ENCODE results near the gene FPR3.
"Not testable (repeated sequence)": the region's sequence is repeated elsewhere in the genome, so short reads cannot be mapped to it uniquely, and the experiment has no call there.

Gene FPR3

GRCh38 chr19:51794885-51795490 lies at the start of gene FPR3:
TSS of gene FPR3 (plus strand) at chr19:51795157. CDS start at chr19:51823749, 28,592 bp downstream.
- DNase-seq (ENCODE audit: low read depth in 1 of 2, low spot score in 1 of 2) = no peak

- DNase-seq (ENCODE audit: low read depth in 1 of 2, low spot score in 1 of 2) = no peak
Observed at GRCh38 chr19:51746731-51747130, 48.2 kb upstream of the FPR3 start.

- no peak for DNase-seq (ENCODE audit: low read depth in 1 of 2, low spot score in 1 of 2)
Observed at GRCh38 chr19:51749979-51750378, 45.0 kb upstream of the FPR3 start.

- no peak for DNase-seq (ENCODE audit: low read depth in 1 of 2, low spot score in 1 of 2)
Observed at GRCh38 chr19:51750400-51751094, 44.4 kb upstream of the FPR3 start.

GRCh38 chr19:51751655-51752054 lies 43.3 kb upstream of the FPR3 start, which contains the start of gene FPR1:
TSS of gene FPR1 (minus strand) at chr19:51751878. CDS start at chr19:51746994, 4,884 bp downstream.
- no peak for DNase-seq (ENCODE audit: low read depth in 1 of 2, low spot score in 1 of 2)

- no peak for DNase-seq (ENCODE audit: low read depth in 1 of 2, low spot score in 1 of 2)
Observed at GRCh38 chr19:51754109-51754508, 40.8 kb upstream of the FPR3 start.

GRCh38 chr19:51754770-51755169 lies 40.2 kb upstream of the FPR3 start:
- DNase-seq (ENCODE audit: low read depth in 1 of 2, low spot score in 1 of 2) = no peak

GRCh38 chr19:51755571-51755970 lies 39.4 kb upstream of the FPR3 start:
- DNase-seq (ENCODE audit: low read depth in 1 of 2, low spot score in 1 of 2) = no peak

GRCh38 chr19:51760697-51761356 lies 34.1 kb upstream of the FPR3 start, which contains the start of gene FPR2:
TSS of gene FPR2 (plus strand) at chr19:51761180. CDS start at chr19:51768659, 7,479 bp downstream.
- no peak for DNase-seq (ENCODE audit: low read depth in 1 of 2, low spot score in 1 of 2)

GRCh38 chr19:51761696-51762095 lies 33.3 kb upstream of the FPR3 start:
- DNase-seq (ENCODE audit: low read depth in 1 of 2, low spot score in 1 of 2) = no peak

GRCh38 chr19:51765086-51765485 lies 29.9 kb upstream of the FPR3 start:
- DNase-seq (ENCODE audit: low read depth in 1 of 2, low spot score in 1 of 2) = no peak

GRCh38 chr19:51766461-51766860 lies 28.5 kb upstream of the FPR3 start:
- no peak for DNase-seq (ENCODE audit: low read depth in 1 of 2, low spot score in 1 of 2)

GRCh38 chr19:51771376-51772130 lies 23.4 kb upstream of the FPR3 start:
- no peak for DNase-seq (ENCODE audit: low read depth in 1 of 2, low spot score in 1 of 2)

- DNase-seq (ENCODE audit: low read depth in 1 of 2, low spot score in 1 of 2) = no peak
Observed at GRCh38 chr19:51772977-51773376, 22.0 kb upstream of the FPR3 start.

- not testable (repeated sequence) for DNase-seq (ENCODE audit: low read depth in 1 of 2, low spot score in 1 of 2)
Observed at GRCh38 chr19:51776561-51776960, 18.4 kb upstream of the FPR3 start.

GRCh38 chr19:51777570-51778462 lies 17.1 kb upstream of the FPR3 start:
- peak; percentile 10 to 28 for DNase-seq (ENCODE audit: low read depth in 1 of 2, low spot score in 1 of 2)

GRCh38 chr19:51779181-51779580 lies 15.8 kb upstream of the FPR3 start:
- DNase-seq (ENCODE audit: low read depth in 1 of 2, low spot score in 1 of 2) = no peak

- DNase-seq (ENCODE audit: low read depth in 1 of 2, low spot score in 1 of 2) = no peak
Observed at GRCh38 chr19:51779703-51780102, 15.3 kb upstream of the FPR3 start.

GRCh38 chr19:51780270-51780669 lies 14.7 kb upstream of the FPR3 start:
- no peak for DNase-seq (ENCODE audit: low read depth in 1 of 2, low spot score in 1 of 2)

- no peak for DNase-seq (ENCODE audit: low read depth in 1 of 2, low spot score in 1 of 2)
Observed at GRCh38 chr19:51781999-51782398, 13.0 kb upstream of the FPR3 start.
